Naive thymus-derived CD8-positive, alpha-beta T cell (primary cell): ENCODE data around the gene ADARB2. TPM values are rescaled to one million over a fixed set of nuclear protein-coding genes. Genes with fewer than 3 reads are reported as not detected.

Experiments
- ATAC-seq, 2 donors: fragments of 150-1000 bp; cut with Tn5 transposase in 1 of 2; sonication (Bioruptor Pico), chemical (Tn5 transposase) in 1 of 2; 1 replicate in 1 of 2; 2 replicates in 1 of 2; pipeline ENCODE4 v1.10.0; 2021; ENCODE audit warnings: mild to moderate bottlenecking in 2 of 2, moderate library complexity in 2 of 2
- POLR2A ChIA-PET: fragments of 350-600 bp; sonication (Branson Sonifier 250); formaldehyde crosslinking; loops from one replicate; lab custom pipeline; 2021; ENCODE audit warnings: antibody characterized with exemption; lab: Charles Lee
- DNase-seq, 10 donors: peaks; one replicate each; pipeline versions ENCODE4 v3.0.0 to v3.0.0-alpha.2; 2020 to 2022
- H3K27ac Mint-ChIP-seq, 10 donors: one replicate each; pipeline ENCODE4 v1.8.0; 2020 to 2022; ENCODE audit warnings: mild to moderate bottlenecking in 10 of 10, mixed read lengths in 10 of 10, moderate library complexity in 4 of 10, inconsistent platforms in 1 of 10
- H3K27me3 Mint-ChIP-seq, 5 donors: one replicate each; pipeline ENCODE4 v1.8.0; 2021 to 2022; ENCODE audit warnings: mixed read lengths in 5 of 5
- H3K36me3 Mint-ChIP-seq, 3 donors: one replicate each; pipeline ENCODE4 v1.8.0; 2020 to 2022; ENCODE audit warnings: mixed read lengths in 3 of 3, mild to moderate bottlenecking in 2 of 3, inconsistent platforms in 1 of 3
- H3K4me1 Mint-ChIP-seq, 4 donors: one replicate each; pipeline ENCODE4 v1.8.0; 2021 to 2022; ENCODE audit warnings: mixed read lengths in 4 of 4
- H3K4me3 Mint-ChIP-seq, 10 donors: one replicate each; pipeline ENCODE4 v1.8.0; 2020 to 2022; ENCODE audit warnings: mild to moderate bottlenecking in 10 of 10, mixed read lengths in 10 of 10, moderate library complexity in 6 of 10, inconsistent platforms in 1 of 10
- H3K9me3 Mint-ChIP-seq, 9 donors: one replicate each; pipeline ENCODE4 v1.8.0; 2020 to 2022; ENCODE audit warnings: mixed read lengths in 9 of 9, mild to moderate bottlenecking in 3 of 9, inconsistent platforms in 1 of 9, moderate library complexity in 1 of 9
- polyA plus RNA-seq, 3 donors: library from polyadenylated mRNA; unstranded; fragments of 300-500 nt; fragmentation: Illumina TruSeq; gene quantifications; one replicate each; pipeline ENCODE4 v1.2.3, GENCODE V29; 2021
- total RNA-seq, 8 experiments: library from RNA in 2 of 8; stranded (reverse) in 2 of 8; gene quantifications; one replicate each; pipeline ENCODE4 v1.2.3 and lab custom pipeline; 2021 to 2026

The ADARB2 gene
- total and polyA plus RNA-seq, 5 experiments from 2014 or later = not detected

DNA sequence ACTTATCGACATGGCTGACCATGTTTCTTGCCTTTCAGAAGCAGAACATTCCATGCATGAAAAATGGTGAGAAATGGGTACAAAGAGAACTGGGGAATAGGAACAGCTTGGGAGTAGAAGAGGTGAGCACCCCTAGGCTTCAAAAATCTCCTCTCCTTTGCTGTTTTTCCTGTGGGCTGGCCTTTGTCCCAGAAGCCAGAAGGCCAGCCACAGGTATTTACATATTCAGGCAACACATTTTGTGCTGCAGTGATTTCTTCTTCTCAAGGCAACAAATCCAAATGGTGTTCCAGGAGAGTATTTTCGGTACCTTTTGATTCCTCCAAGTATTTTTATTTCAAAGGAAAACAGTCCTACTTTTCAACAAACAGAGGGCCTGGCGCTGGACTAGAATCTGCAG, 31.1 kb downstream of the ADARB2 start:
- H3K4me1 Mint-ChIP-seq = peaks cover 3 to 29% (median 25%) of the 10 kb centered on the region in 4 donors
- DNase-seq = no peak
- peaks cover 0 to 12% (median 4%) of the 10 kb centered on the region in 3 donors for H3K36me3 Mint-ChIP-seq
- H3K27me3 Mint-ChIP-seq = peaks cover 17 to 53% (median 41%) of the 10 kb centered on the region in 5 donors
- peaks cover 0 to 38% (median 17%) of the 10 kb centered on the region in 9 donors for H3K9me3 Mint-ChIP-seq
- POLR2A ChIA-PET = no interaction called here
- peak overlapping the region in 1 of 10 donors; percentile 45 for H3K4me3 Mint-ChIP-seq
- peak overlapping the region in 2 of 10 donors; percentile 67 to 90 for H3K27ac Mint-ChIP-seq
- ATAC-seq = no peak

- Mint-ChIP-seq H3K27ac (no peak overlapping the region), H3K4me3 (no peak overlapping the region), H3K36me3 (peaks cover 0 to 17% (median 1%) of the 10 kb centered on the region in 3 donors), H3K9me3 (peaks cover 0 to 29% (median 5%) of the 10 kb centered on the region in 9 donors), H3K27me3 (peaks cover 20 to 38% (median 28%) of the 10 kb centered on the region in 5 donors), H3K4me1 (no peaks in the 10 kb centered on the region)
- DNase-seq (no peak), ATAC-seq (no peak)
- POLR2A ChIA-PET = no interaction called here
These were observed 39.1 kb downstream of the ADARB2 start for GRCh38 chr10:1698185-1698584.

GRCh38 chr10:1696106-1696505, 41.2 kb downstream of the ADARB2 start:
- H3K27me3 Mint-ChIP-seq = peaks cover 12 to 35% (median 20%) of the 10 kb centered on the region in 5 donors
- H3K27ac Mint-ChIP-seq = no peak overlapping the region
- no peaks in the 10 kb centered on the region for H3K4me1 Mint-ChIP-seq
- DNase-seq (no peak), ATAC-seq (no peak)
- H3K9me3 Mint-ChIP-seq = peaks cover 0 to 14% (median 0%) of the 10 kb centered on the region in 9 donors
- H3K4me3 Mint-ChIP-seq = no peak overlapping the region
- H3K36me3 Mint-ChIP-seq = peaks cover 0 to 6% (median 0%) of the 10 kb centered on the region in 3 donors
- POLR2A ChIA-PET = no interaction called here

GRCh38 chr10:1690086-1690485, 47.2 kb downstream of the ADARB2 start:
- DNase-seq = no peak
- ATAC-seq = no peak
- Mint-ChIP-seq H3K36me3 (no peaks in the 10 kb centered on the region), H3K4me1 (no peaks in the 10 kb centered on the region), H3K9me3 (peaks cover 0 to 3% (median 0%) of the 10 kb centered on the region in 9 donors), H3K27ac (no peak overlapping the region), H3K4me3 (no peak overlapping the region), H3K27me3 (peaks cover 13 to 44% (median 34%) of the 10 kb centered on the region in 5 donors)
- POLR2A ChIA-PET = no interaction called here

DNA sequence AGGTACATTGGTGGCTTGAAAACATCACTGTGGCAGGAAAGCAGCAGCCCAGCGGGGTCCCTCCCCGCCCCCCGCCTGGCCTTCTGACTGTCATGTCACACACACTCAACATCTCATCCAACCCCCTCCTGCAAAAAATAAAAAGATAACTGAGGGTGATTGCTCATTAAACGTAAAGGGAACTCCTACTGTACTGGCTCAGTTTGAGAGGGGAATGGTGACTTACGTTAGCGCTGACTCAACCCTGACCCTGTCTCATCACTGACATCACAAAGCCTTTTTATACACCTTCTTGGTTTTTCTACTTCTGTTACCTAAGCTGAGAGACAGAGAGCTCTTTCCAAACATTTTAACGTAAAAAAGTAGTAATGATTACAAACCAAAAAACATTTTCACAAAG, 48.8 kb downstream of the ADARB2 start:
- no peaks in the 10 kb centered on the region for H3K36me3 Mint-ChIP-seq
- no peaks in the 10 kb centered on the region for H3K4me1 Mint-ChIP-seq
- DNase-seq = no peak
- peaks cover 12 to 40% (median 36%) of the 10 kb centered on the region in 5 donors for H3K27me3 Mint-ChIP-seq
- H3K9me3 Mint-ChIP-seq = peaks cover 0 to 3% (median 0%) of the 10 kb centered on the region in 9 donors
- no peak overlapping the region for H3K27ac Mint-ChIP-seq
- H3K4me3 Mint-ChIP-seq = no peak overlapping the region
- POLR2A ChIA-PET = no interaction called here
- no peak for ATAC-seq

- H3K4me1 Mint-ChIP-seq = no peaks in the 10 kb centered on the region
- ATAC-seq (no peak), DNase-seq (no peak)
- peaks cover 12 to 40% (median 37%) of the 10 kb centered on the region in 5 donors for H3K27me3 Mint-ChIP-seq
- POLR2A ChIA-PET = no interaction called here
- no peak overlapping the region for H3K27ac Mint-ChIP-seq
- no peak overlapping the region for H3K4me3 Mint-ChIP-seq
- no peaks in the 10 kb centered on the region for H3K36me3 Mint-ChIP-seq
- peaks cover 0 to 3% (median 0%) of the 10 kb centered on the region in 9 donors for H3K9me3 Mint-ChIP-seq
These were observed 49.6 kb downstream of the ADARB2 start for GRCh38 chr10:1687623-1688150.

DNA sequence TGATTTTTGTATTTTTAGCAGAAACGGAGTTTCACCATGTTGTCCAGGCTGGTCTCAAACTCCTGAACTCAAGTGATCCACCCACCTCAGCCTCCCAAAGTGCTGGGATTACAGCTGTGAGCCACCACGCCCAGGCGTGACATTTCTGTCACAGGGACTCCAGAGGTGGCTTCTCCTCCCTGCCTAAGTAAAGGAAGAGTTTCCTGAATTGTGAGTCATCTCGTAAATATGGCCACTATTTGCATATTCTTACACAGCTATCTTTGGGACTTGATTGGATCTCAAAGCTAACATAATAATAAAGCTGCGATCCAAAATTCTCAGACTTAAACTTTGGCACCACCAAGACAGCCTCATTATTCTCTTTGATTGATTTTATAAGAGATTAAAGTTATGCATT, 50.1 kb downstream of the ADARB2 start:
- DNase-seq (no peak), ATAC-seq (no peak)
- Mint-ChIP-seq H3K4me1 (no peaks in the 10 kb centered on the region), H3K27ac (no peak overlapping the region), H3K27me3 (peaks cover 12 to 39% (median 36%) of the 10 kb centered on the region in 5 donors), H3K4me3 (no peak overlapping the region), H3K9me3 (peaks cover 0 to 3% (median 0%) of the 10 kb centered on the region in 9 donors), H3K36me3 (no peaks in the 10 kb centered on the region)
- POLR2A ChIA-PET = no interaction called here

GRCh38 chr10:1686491-1686749, 50.9 kb downstream of the ADARB2 start:
- Mint-ChIP-seq H3K27ac (no peak overlapping the region), H3K4me3 (no peak overlapping the region), H3K27me3 (peaks cover 10 to 32% (median 29%) of the 10 kb centered on the region in 5 donors), H3K4me1 (no peaks in the 10 kb centered on the region), H3K9me3 (peaks cover 0 to 2% (median 0%) of the 10 kb centered on the region in 9 donors), H3K36me3 (no peaks in the 10 kb centered on the region)
- POLR2A ChIA-PET = no interaction called here
- DNase-seq = no peak
- no peak for ATAC-seq

GRCh38 chr10:1685699-1686490, 51.4 kb downstream of the ADARB2 start:
- peaks cover 0 to 2% (median 0%) of the 10 kb centered on the region in 9 donors for H3K9me3 Mint-ChIP-seq
- H3K27ac Mint-ChIP-seq = no peak overlapping the region
- no peak overlapping the region for H3K4me3 Mint-ChIP-seq
- H3K27me3 Mint-ChIP-seq = peaks cover 10 to 30% (median 26%) of the 10 kb centered on the region in 5 donors
- ATAC-seq (no peak), DNase-seq (no peak)
- POLR2A ChIA-PET = no interaction called here
- no peaks in the 10 kb centered on the region for H3K36me3 Mint-ChIP-seq
- no peaks in the 10 kb centered on the region for H3K4me1 Mint-ChIP-seq

DNA sequence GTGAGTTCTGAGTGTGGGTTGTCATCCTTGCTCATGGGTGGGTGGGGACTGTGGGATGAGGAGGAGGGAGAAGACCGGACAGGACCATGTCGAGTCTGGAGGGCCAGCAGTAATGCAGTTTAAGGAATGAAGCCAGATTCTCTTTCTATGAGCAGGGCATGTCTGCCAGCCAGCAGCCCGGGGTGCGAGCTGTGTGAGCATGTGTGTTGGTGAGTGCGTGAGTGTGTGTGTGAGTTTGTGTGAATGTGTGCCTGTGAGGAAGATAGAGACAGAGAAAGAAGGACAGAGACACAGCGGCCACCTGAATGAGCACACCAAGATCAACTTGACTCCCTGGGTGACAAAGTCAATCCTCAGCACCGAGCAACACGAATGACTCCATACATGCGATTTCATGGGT, 52.3 kb downstream of the ADARB2 start:
- ATAC-seq (no peak), DNase-seq (no peak)
- H3K9me3 Mint-ChIP-seq = peaks cover 0 to 2% (median 0%) of the 10 kb centered on the region in 9 donors
- H3K4me3 Mint-ChIP-seq = no peak overlapping the region
- H3K4me1 Mint-ChIP-seq = peaks cover 0 to 3% (median 0%) of the 10 kb centered on the region in 4 donors
- H3K36me3 Mint-ChIP-seq = no peaks in the 10 kb centered on the region
- H3K27ac Mint-ChIP-seq = peak overlapping the region in 1 of 10 donors; percentile 50
- H3K27me3 Mint-ChIP-seq = peaks cover 9 to 25% (median 19%) of the 10 kb centered on the region in 5 donors
- POLR2A ChIA-PET = no interaction called here

- no peak overlapping the region for H3K27ac Mint-ChIP-seq
- H3K27me3 Mint-ChIP-seq = peaks cover 3 to 17% (median 7%) of the 10 kb centered on the region in 5 donors
- peaks cover 0 to 2% (median 0%) of the 10 kb centered on the region in 9 donors for H3K9me3 Mint-ChIP-seq
These were observed 53.7 kb downstream of the ADARB2 start for GRCh38 chr10:1683649-1684048.

GRCh38 chr10:1679821-1680650, 57.3 kb downstream of the ADARB2 start:
- no peaks in the 10 kb centered on the region for H3K36me3 Mint-ChIP-seq
- POLR2A ChIA-PET = no interaction called here
- no peak overlapping the region for H3K4me3 Mint-ChIP-seq
- DNase-seq = no peak
- H3K27me3 Mint-ChIP-seq = peaks cover 4 to 22% (median 9%) of the 10 kb centered on the region in 5 donors
- H3K27ac Mint-ChIP-seq = no peak overlapping the region
- peaks cover 0 to 1% (median 0%) of the 10 kb centered on the region in 9 donors for H3K9me3 Mint-ChIP-seq
- peaks cover 0 to 5% (median 0%) of the 10 kb centered on the region in 4 donors for H3K4me1 Mint-ChIP-seq
- no peak for ATAC-seq

More at GRCh38 chr10:1683649-1684048, 53.7 kb downstream of the ADARB2 start:
- no peak overlapping the region for H3K4me3 Mint-ChIP-seq
- H3K4me1 Mint-ChIP-seq = peaks cover 0 to 5% (median 0%) of the 10 kb centered on the region in 4 donors
- ATAC-seq (no peak), DNase-seq (no peak)
- POLR2A ChIA-PET = no interaction called here
- H3K36me3 Mint-ChIP-seq = no peaks in the 10 kb centered on the region
